ENCODE results near the gene TM7SF2. TPM values are rescaled to one million over a fixed set of nuclear protein-coding genes. Genes with fewer than 3 reads are reported as not detected.
A peak's percentile ranks its signal among the peaks of the same experiment; 100 is the strongest.

Gene TM7SF2
- total RNA-seq, 1 experiment from 2014 or later = 74.8 TPM

GRCh38 chr11:65115361-65116082 is 3.9 kb downstream of the TM7SF2 start:
- Mint-ChIP-seq H3K36me3 (ENCODE audit: insufficient read depth in 1 of 3, low read depth in 3 of 3) (peaks cover 15 to 51% (median 49%) of the 10 kb centered on the region in 3 experiments), H3K9me3 (no peaks in the 10 kb centered on the region), H3K4me3 (peak overlapping the region; percentile 84 to 89), H3K4me1 (peaks cover 17 to 24% of the 10 kb centered on the region in 2 experiments), H3K27ac (peak overlapping the region in 1 of 3 experiments; percentile 61; a peak in 1 of 7 replicates), H3K27me3 (ENCODE audit: low read depth) (peaks cover 1% of the 10 kb centered on the region; the same call in 1 of the 2 replicates)
- Histone ChIP-seq H2AK5ac (ENCODE audit: insufficient read length, low read length) (no peak overlapping the region), H3K79me2 (ENCODE audit: insufficient read depth, low read length) (no peaks in the 10 kb centered on the region), H3K23ac (ENCODE audit: insufficient read length, low read depth, low read length) (no peak overlapping the region), H3K56ac (ENCODE audit: insufficient read length, low read depth, low read length) (no peak overlapping the region), H2BK20ac (ENCODE audit: low read depth, low read length, poor library complexity, severe bottlenecking) (no peak overlapping the region), H3K9ac (ENCODE audit: extremely low read depth, insufficient read length, low read length) (no peak overlapping the region), H3K4me1 (ENCODE audit: insufficient read depth, low read length) (no peaks in the 10 kb centered on the region), H2BK12ac (ENCODE audit: insufficient read length, low read depth, low read length) (no peak overlapping the region), H3K14ac (ENCODE audit: insufficient read depth, low read length) (no peak overlapping the region), H3K27me3 (ENCODE audit: insufficient read depth, low read length) (no peaks in the 10 kb centered on the region), H4K91ac (ENCODE audit: insufficient read length, low read depth, low read length) (no peak overlapping the region), H3K4me2 (ENCODE audit: insufficient read depth, insufficient read length, low read length) (no peak overlapping the region), H4K8ac (replicated peaks; ENCODE audit: insufficient read length, low read depth, low read length) (no peak overlapping the region), H2BK120ac (ENCODE audit: low read depth, low read length, poor library complexity, severe bottlenecking) (no peak overlapping the region), H3K4ac (ENCODE audit: low read depth, low read length) (no peak overlapping the region), H2BK5ac (ENCODE audit: insufficient read length, low read length) (no peak overlapping the region), H3K18ac (ENCODE audit: insufficient read length, low read depth, low read length) (no peak overlapping the region), H3K79me1 (ENCODE audit: insufficient read depth, low read depth, low read length, poor library complexity, severe bottlenecking) (no peaks in the 10 kb centered on the region), H4K20me1 (ENCODE audit: control insufficient read depth, insufficient read depth, insufficient read length) (no peaks in the 10 kb centered on the region), H2AFZ (ENCODE audit: low read length) (no peak overlapping the region), H4K5ac (ENCODE audit: insufficient read length, low read depth, low read length) (no peak overlapping the region), H3K9me3 (ENCODE audit: control insufficient read depth, low read depth, low read length) (no peaks in the 10 kb centered on the region), H3K27ac (ENCODE audit: insufficient read length, low read depth, low read length) (no peak overlapping the region), H2BK15ac (ENCODE audit: low read depth, low read length) (no peak overlapping the region), H3K23me2 (ENCODE audit: insufficient read length, low read depth, low read length, poor library complexity, severe bottlenecking) (peaks cover 18% of the 10 kb centered on the region), H3T11ph (ENCODE audit: low read length) (no peak overlapping the region)
- TF ChIP-seq CTCF (conservative IDR thresholded peaks at IDR 0.05) = no peak
- DNase-seq = peak; percentile 27
- WGBS (ENCODE audit: extremely low coverage, insufficient read length, low lambda C conversion rate) = no CpG with 5 or more reads among the region's 21 CpGs
